MM.1S (cell line): ENCODE data around the gene NPAS4.

Experiments
- DNase-seq: peaks from one replicate; pipeline ENCODE4 v3.0.0-alpha.2; 2015
- H2AFZ ChIP-seq: fragments of 300-600 bp; sonication (generic); 2 replicates; pipeline ENCODE4 v1.6.0; 2016; ENCODE audit warnings: antibody characterized with exemption, low read length
- H3F3A ChIP-seq: fragments of 300-600 bp; sonication (generic); 2 replicates; pipeline ENCODE4 v1.6.1; 2016; ENCODE audit warnings: mild to moderate bottlenecking, antibody characterized with exemption, low read length, moderate library complexity, mixed read lengths; ENCODE audit not compliant: insufficient read depth
- H3K27ac ChIP-seq: fragments of 300-600 bp; sonication (generic); 2 replicates; pipeline ENCODE4 v1.5.1; 2016; ENCODE audit warnings: mild to moderate bottlenecking, low read length
- H3K27me3 ChIP-seq: fragments of 300-600 bp; sonication (generic); replicated peaks from 2 replicates; pipeline ENCODE4 v1.6.0; 2016; ENCODE audit warnings: low read length; ENCODE audit not compliant: insufficient read depth
- H3K36me3 ChIP-seq: fragments of 300-600 bp; sonication (generic); replicated peaks from 2 replicates; pipeline ENCODE4 v1.6.1; 2016; ENCODE audit warnings: mild to moderate bottlenecking, low read length, mixed read lengths; ENCODE audit not compliant: insufficient read depth
- H3K4me1 ChIP-seq: fragments of 300-600 bp; sonication (generic); 2 replicates; pipeline ENCODE4 v1.6.1; 2016; ENCODE audit warnings: low read length, mixed read lengths
- H3K4me2 ChIP-seq: fragments of 300-600 bp; sonication (generic); 2 replicates; pipeline ENCODE4 v1.6.0; 2016; ENCODE audit warnings: low read depth, low read length
- H3K4me3 ChIP-seq: fragments of 300-600 bp; sonication (generic); 2 replicates; pipeline ENCODE4 v1.5.1; 2016; ENCODE audit warnings: low read length, mixed read lengths
- H3K79me2 ChIP-seq: fragments of 300-600 bp; sonication (generic); 2 replicates; pipeline ENCODE4 v1.6.1; 2016; ENCODE audit warnings: mixed run types, low read length, mixed read lengths
- H3K9ac ChIP-seq: fragments of 300-600 bp; sonication (generic); 2 replicates; pipeline ENCODE4 v1.6.1; 2016; ENCODE audit warnings: low read length, mixed read lengths
- H3K9me2 ChIP-seq: fragments of 300-600 bp; sonication (generic); replicated peaks from 2 replicates; pipeline ENCODE4 v1.6.1; 2016; ENCODE audit warnings: mild to moderate bottlenecking, low read length, mixed read lengths; ENCODE audit not compliant: insufficient read depth
- H3K9me3 ChIP-seq: fragments of 300-600 bp; sonication (generic); replicated peaks from 2 replicates; pipeline ENCODE4 v1.6.1; 2016; ENCODE audit warnings: mild to moderate bottlenecking, low read length, mixed read lengths; ENCODE audit not compliant: insufficient read depth
- H4K20me1 ChIP-seq: fragments of 300-600 bp; sonication (generic); 2 replicates; pipeline ENCODE4 v1.6.1; 2016; ENCODE audit warnings: mild to moderate bottlenecking, low read length, moderate library complexity, mixed read lengths; ENCODE audit not compliant: insufficient read depth
- CTCF ChIP-seq: fragments of 300-600 bp; sonication (generic); IDR thresholded peaks from 2 replicates; pipeline ENCODE4 v1.5.1; 2016; ENCODE audit warnings: antibody characterized with exemption, low read length, mixed read lengths
- EZH2 ChIP-seq: fragments of 300-600 bp; sonication (generic); optimal IDR thresholded peaks from 2 replicates; pipeline ENCODE3; 2017; ENCODE audit warnings: low read depth, mild to moderate bottlenecking, antibody characterized with exemption, low read length, mixed read lengths
- EZH2phosphoT487 ChIP-seq: fragments of 300-600 bp; sonication (generic); IDR thresholded peaks from 2 replicates; pipeline ENCODE4 v1.6.1; 2018; ENCODE audit warnings: antibody characterized with exemption, low read length

The NPAS4 gene

GRCh38 chr11:66466225-66467033 is 45.6 kb downstream of the NPAS4 start, which contains the start of gene PELI3:
TSS of gene PELI3 (plus strand) at chr11:66466905. CDS start at chr11:66468129, 1,224 bp downstream.
- Histone ChIP-seq H3K9me3 (no peaks in the 10 kb centered on the region), H3F3A (no peaks in the 10 kb centered on the region), H3K9ac (peak within 1 kb of the TSS; percentile 70; the same call in 1 of the 2 replicates), H3K4me3 (peak within 1 kb of the TSS; percentile 92), H3K4me2 (peak within 1 kb of the TSS; percentile 99), H3K4me1 (peaks cover 6% of the 10 kb centered on the region; the same call in 1 of the 2 replicates), H2AFZ (peak within 1 kb of the TSS; percentile 78), H3K27ac (no peak within 1 kb of the TSS), H3K27me3 (no peaks in the 10 kb centered on the region), H3K79me2 (peaks cover 5% of the 10 kb centered on the region; the same call in 1 of the 2 replicates), H4K20me1 (no peaks in the 10 kb centered on the region), H3K9me2 (no peaks in the 10 kb centered on the region), H3K36me3 (no peaks in the 10 kb centered on the region)
- peak; percentile 87 for DNase-seq
- TF ChIP-seq EZH2: no peak

- H3K4me2 ChIP-seq: peak overlapping the region; percentile 99
- H4K20me1 ChIP-seq: no peaks in the 10 kb centered on the region
- peaks cover 5% of the 10 kb centered on the region; the same call in 1 of the 2 replicates for H3K79me2 ChIP-seq
- H3K9ac ChIP-seq: peak overlapping the region; percentile 70; the same call in 1 of the 2 replicates
- H3K27me3 ChIP-seq: no peaks in the 10 kb centered on the region
- H3K27ac ChIP-seq: no peak overlapping the region
- TF ChIP-seq EZH2: no peak
- peak; percentile 25; the same call in 1 of the 2 replicates for TF ChIP-seq CTCF
- TF ChIP-seq EZH2phosphoT487: no peak
- no peaks in the 10 kb centered on the region for H3K9me3 ChIP-seq
- H3K36me3 ChIP-seq: no peaks in the 10 kb centered on the region
- H3F3A ChIP-seq: no peaks in the 10 kb centered on the region
- H3K4me3 ChIP-seq: peak overlapping the region; percentile 92
- H2AFZ ChIP-seq: peak overlapping the region; percentile 78
- peak; percentile 29 for DNase-seq
- no peaks in the 10 kb centered on the region for H3K9me2 ChIP-seq
- H3K4me1 ChIP-seq: peaks cover 6% of the 10 kb centered on the region; the same call in 1 of the 2 replicates
Observed at GRCh38 chr11:66467034-66467659, 46.3 kb downstream of the NPAS4 start.

- DNase-seq: no peak
- TF ChIP-seq EZH2phosphoT487 (no peak), EZH2 (no peak), CTCF (no peak)
- Histone ChIP-seq H3K27me3 (no peaks in the 10 kb centered on the region), H4K20me1 (no peaks in the 10 kb centered on the region), H3K4me2 (peak overlapping the region; percentile 99; the same call in 1 of the 2 replicates), H3K4me3 (peak overlapping the region; percentile 92), H3F3A (no peaks in the 10 kb centered on the region), H3K9ac (peak overlapping the region; percentile 70; the same call in 1 of the 2 replicates), H3K9me3 (no peaks in the 10 kb centered on the region), H3K9me2 (no peaks in the 10 kb centered on the region), H3K4me1 (peaks cover 6% of the 10 kb centered on the region; the same call in 1 of the 2 replicates), H3K27ac (no peak overlapping the region), H2AFZ (peak overlapping the region; percentile 78; the same call in 1 of the 2 replicates), H3K79me2 (peaks cover 5% of the 10 kb centered on the region; the same call in 1 of the 2 replicates), H3K36me3 (no peaks in the 10 kb centered on the region)
Observed at GRCh38 chr11:66467756-66468155, 46.9 kb downstream of the NPAS4 start.
